ENCODE measurements around the gene SGSM1.
A peak's percentile ranks its signal among the peaks of the same experiment; 100 is the strongest.

DNA sequence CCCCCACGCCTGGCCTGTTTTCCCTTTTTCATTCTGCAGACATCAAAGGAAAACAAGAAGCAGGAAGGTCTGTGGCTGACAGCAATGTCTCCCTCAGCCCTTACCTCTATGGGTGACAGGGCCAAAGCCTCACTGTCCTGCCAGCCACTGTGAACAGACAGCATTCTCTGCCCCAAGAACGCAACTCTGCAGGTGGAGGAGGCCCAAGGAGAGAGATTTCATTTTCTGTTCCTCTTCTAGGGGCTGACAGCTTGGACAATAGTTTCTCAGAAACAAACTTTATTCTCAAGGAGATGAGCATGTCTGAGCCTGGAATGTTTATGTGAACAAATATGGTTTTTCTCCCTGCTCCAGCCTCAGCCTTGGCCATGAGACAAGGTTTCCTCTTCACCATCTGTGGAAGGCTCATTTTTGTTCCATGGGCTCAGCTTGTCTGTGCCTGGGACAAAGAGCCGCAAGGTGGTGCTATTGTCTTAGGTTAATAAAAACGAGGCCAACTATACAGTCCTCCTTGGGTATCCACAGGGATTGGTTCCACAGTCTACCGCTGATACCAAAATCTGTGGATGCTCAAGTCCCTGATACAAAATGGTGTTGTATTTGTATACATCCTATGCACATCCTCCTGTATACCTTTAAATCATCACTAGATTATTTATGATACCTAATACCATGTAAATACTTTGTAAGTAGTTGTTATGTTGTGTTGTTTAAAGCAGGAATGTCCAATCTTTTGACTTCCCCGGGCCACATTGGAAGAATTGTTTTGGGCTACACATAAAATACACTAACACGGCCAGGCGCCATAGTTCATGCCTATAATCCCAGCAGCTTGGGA is 37.3 kb upstream of the SGSM1 start:
- TF ChIP-seq, protein P1, sequence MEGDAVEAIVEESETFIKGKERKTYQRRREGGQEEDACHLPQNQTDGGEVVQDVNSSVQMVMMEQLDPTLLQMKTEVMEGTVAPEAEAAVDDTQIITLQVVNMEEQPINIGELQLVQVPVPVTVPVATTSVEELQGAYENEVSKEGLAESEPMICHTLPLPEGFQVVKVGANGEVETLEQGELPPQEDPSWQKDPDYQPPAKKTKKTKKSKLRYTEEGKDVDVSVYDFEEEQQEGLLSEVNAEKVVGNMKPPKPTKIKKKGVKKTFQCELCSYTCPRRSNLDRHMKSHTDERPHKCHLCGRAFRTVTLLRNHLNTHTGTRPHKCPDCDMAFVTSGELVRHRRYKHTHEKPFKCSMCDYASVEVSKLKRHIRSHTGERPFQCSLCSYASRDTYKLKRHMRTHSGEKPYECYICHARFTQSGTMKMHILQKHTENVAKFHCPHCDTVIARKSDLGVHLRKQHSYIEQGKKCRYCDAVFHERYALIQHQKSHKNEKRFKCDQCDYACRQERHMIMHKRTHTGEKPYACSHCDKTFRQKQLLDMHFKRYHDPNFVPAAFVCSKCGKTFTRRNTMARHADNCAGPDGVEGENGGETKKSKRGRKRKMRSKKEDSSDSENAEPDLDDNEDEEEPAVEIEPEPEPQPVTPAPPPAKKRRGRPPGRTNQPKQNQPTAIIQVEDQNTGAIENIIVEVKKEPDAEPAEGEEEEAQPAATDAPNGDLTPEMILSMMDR (IDR thresholded peaks at IDR 0.05; ENCODE audit: low read depth, low read length, poor library complexity, severe bottlenecking), result peak; percentile 78
- TF ChIP-seq EZH2phosphoT487 (IDR thresholded peaks at IDR 0.05; ENCODE audit: borderline replicate concordance, low read length), result no peak

Measured in DOHH2 (cell line).